Thyroid gland (tissue), 4 donors: ENCODE results near the gene SNX24. TPM values are rescaled to one million over a fixed set of nuclear protein-coding genes. Genes with fewer than 3 reads are reported as not detected.
A peak's percentile ranks its signal among the peaks of the same experiment; 100 is the strongest.

ENCODE experiments used
- DNase-seq, 2 donors: peaks; one replicate each; pipeline ENCODE4 v3.0.0-alpha.2; 2019
- H3K27ac ChIP-seq, 3 donors: fragments of 200-600 bp; sonication (generic); 1 replicate in 2 of 3; 2 replicates in 1 of 3; pipeline ENCODE4 v1.5.1; 2016 to 2019; ENCODE audit warnings: mild to moderate bottlenecking in 1 of 3, moderate library complexity in 1 of 3
- H3K27me3 ChIP-seq: fragments of 200-600 bp; sonication (generic); one replicate; pipeline ENCODE4 v1.5.1; 2019
- H3K36me3 ChIP-seq, 2 donors: fragments of 200-600 bp; sonication (generic); one replicate each; pipeline ENCODE4 v1.5.1; 2016 to 2019
- H3K4me1 ChIP-seq, 2 donors: fragments of 200-600 bp; sonication (generic); one replicate each; pipeline ENCODE4 v1.5.1; 2017 to 2019
- H3K4me3 ChIP-seq, 3 donors: fragments of 200-600 bp; sonication (generic); replicated peaks in 1 of 3; 1 replicate in 2 of 3; 2 replicates in 1 of 3; pipeline ENCODE4 v1.5.1; 2016; ENCODE audit warnings: mild to moderate bottlenecking in 1 of 3
- H3K9me3 ChIP-seq: fragments of 200-600 bp; sonication (generic); one replicate; pipeline ENCODE4 v1.5.1; 2017
- POLR2A ChIP-seq, 2 donors: fragments of 450-650 bp; IDR thresholded peaks; one replicate each; pipeline ENCODE4 v1.6.1; 2017; ENCODE audit warnings: antibody characterized with exemption in 2 of 2, mild to moderate bottlenecking in 2 of 2, moderate library complexity in 1 of 2
- WGBS, 2 donors: methylation state at CpG; one replicate each; pipeline ENCODE4 v1.1.5; 2017; 5-methylcytosine and 5-hydroxymethylcytosine counted together
- intact Hi-C: fragments of 100-400 bp; cut with DNase I; formaldehyde crosslinking; loops from one replicate; pipeline ENCODE4 v1.15.1; 2023
- total RNA-seq, 4 donors: library from RNA; depleted of rRNA; stranded (reverse); fragments of >200 nt; gene quantifications; one replicate each; pipeline ENCODE4 v1.2.3, GENCODE V29; 2016
- TF ChIP-seq, protein P1 (sequence below), 6 experiments: fragments of 200-600 bp in 3 of 6; fragments of 450-650 bp in 3 of 6; sonication (generic) in 3 of 6; IDR thresholded peaks; one replicate each; pipeline ENCODE4 v1.5.1; 2016 to 2019; ENCODE audit warnings: antibody characterized with exemption in 6 of 6, mild to moderate bottlenecking in 2 of 6, inconsistent platforms in 1 of 6, moderate library complexity in 1 of 6

SNX24 gene
- total RNA-seq, 4 donors from 2014 or later = 17.1 to 39.7 (median 33.1) TPM

DNA sequence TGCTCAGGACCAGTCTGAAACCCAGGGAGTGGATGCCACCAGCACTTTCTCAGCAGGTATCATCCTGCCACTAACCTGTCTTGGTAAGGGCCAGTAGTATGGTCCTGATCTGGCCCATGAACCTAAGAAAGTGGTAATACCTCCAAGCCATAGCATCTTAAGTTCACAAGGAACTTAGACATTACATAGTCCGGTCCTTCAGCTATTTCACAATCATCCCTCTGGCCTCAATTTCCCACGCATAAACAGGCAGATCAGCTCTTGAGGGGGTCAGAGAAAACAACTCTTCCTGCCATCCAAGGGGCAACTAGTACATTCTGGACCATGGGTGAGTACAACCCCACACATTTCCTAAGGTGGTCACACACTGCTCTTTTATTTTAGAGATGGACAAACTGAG lies 102.9 kb downstream of the SNX24 start:
- H3K9me3 ChIP-seq = no peaks in the 10 kb centered on the region
- H3K36me3 ChIP-seq = no peaks in the 10 kb centered on the region
- no peak overlapping the region for H3K27ac ChIP-seq
- H3K27me3 ChIP-seq = no peaks in the 10 kb centered on the region
- H3K4me3 ChIP-seq = no peak overlapping the region
- H3K4me1 ChIP-seq = peaks cover under 1 to 11% of the 10 kb centered on the region in 2 donors
- TF ChIP-seq, protein P1, sequence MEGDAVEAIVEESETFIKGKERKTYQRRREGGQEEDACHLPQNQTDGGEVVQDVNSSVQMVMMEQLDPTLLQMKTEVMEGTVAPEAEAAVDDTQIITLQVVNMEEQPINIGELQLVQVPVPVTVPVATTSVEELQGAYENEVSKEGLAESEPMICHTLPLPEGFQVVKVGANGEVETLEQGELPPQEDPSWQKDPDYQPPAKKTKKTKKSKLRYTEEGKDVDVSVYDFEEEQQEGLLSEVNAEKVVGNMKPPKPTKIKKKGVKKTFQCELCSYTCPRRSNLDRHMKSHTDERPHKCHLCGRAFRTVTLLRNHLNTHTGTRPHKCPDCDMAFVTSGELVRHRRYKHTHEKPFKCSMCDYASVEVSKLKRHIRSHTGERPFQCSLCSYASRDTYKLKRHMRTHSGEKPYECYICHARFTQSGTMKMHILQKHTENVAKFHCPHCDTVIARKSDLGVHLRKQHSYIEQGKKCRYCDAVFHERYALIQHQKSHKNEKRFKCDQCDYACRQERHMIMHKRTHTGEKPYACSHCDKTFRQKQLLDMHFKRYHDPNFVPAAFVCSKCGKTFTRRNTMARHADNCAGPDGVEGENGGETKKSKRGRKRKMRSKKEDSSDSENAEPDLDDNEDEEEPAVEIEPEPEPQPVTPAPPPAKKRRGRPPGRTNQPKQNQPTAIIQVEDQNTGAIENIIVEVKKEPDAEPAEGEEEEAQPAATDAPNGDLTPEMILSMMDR (IDR thresholded peaks at IDR 0.05) = no peak
- TF ChIP-seq POLR2A (IDR thresholded peaks at IDR 0.05) = no peak
- 92 to 95% methylated on average over 2 of the region's 2 CpGs for WGBS, 2 donors
- intact Hi-C loops = no loop called here
- no peak for DNase-seq

DNA sequence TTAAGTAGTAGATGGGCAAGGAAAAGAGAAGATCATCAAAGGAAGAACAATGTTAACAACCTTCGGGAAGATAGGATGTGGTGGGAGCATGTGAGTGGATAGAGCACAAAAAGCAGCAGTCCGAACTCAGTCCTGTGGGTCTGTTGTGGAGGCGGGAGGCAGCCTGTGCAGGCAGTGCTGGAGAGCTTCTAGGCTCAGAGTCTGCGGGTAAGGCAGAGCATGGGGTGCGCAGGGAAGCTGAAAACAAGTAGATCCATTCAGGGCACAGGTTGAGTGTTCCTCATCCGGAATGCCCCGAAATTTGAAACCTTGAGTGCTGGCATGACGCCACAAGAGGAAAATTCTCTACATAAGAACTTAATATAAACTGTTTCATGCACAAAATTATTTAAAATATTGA lies 106.2 kb downstream of the SNX24 start:
- TF ChIP-seq, protein P1 (IDR thresholded peaks at IDR 0.05) = no peak
- no peak for TF ChIP-seq POLR2A (IDR thresholded peaks at IDR 0.05)
- Histone ChIP-seq H3K9me3 (no peaks in the 10 kb centered on the region), H3K4me3 (no peak overlapping the region), H3K27me3 (no peaks in the 10 kb centered on the region), H3K4me1 (no peaks in the 10 kb centered on the region), H3K27ac (no peak overlapping the region), H3K36me3 (no peaks in the 10 kb centered on the region)
- intact Hi-C loops = no loop called here
- no peak for DNase-seq
- 82 to 89% methylated on average over 8 of the region's 8 CpGs for WGBS, 2 donors

DNA sequence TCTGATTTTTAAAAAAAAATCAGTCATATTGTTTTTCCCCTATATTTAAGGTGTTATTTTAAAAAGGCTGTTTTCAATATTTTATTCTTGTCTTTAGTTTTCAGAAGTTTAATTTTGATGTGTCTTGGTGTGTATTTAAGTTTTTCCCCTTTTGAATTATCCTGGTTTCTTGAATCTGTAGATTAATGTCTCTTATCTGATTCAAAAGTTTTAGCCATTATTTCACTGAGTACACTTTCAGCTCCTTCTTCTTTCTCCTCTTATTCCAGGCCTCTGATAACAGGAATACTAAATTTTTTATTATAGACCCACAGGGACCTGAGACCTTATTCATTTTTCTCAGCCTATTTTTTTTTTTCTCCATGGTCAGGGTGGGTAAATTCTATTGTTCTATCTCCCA lies 109.3 kb downstream of the SNX24 start:
- Histone ChIP-seq H3K27me3 (no peaks in the 10 kb centered on the region), H3K4me1 (peaks cover 4 to 5% of the 10 kb centered on the region in 2 donors), H3K4me3 (no peak overlapping the region), H3K27ac (no peak overlapping the region), H3K36me3 (no peaks in the 10 kb centered on the region), H3K9me3 (no peaks in the 10 kb centered on the region)
- intact Hi-C loops = no loop called here
- no peak for DNase-seq
- TF ChIP-seq POLR2A (IDR thresholded peaks at IDR 0.05) = no peak
- TF ChIP-seq, protein P1 (IDR thresholded peaks at IDR 0.05) = no peak

DNA sequence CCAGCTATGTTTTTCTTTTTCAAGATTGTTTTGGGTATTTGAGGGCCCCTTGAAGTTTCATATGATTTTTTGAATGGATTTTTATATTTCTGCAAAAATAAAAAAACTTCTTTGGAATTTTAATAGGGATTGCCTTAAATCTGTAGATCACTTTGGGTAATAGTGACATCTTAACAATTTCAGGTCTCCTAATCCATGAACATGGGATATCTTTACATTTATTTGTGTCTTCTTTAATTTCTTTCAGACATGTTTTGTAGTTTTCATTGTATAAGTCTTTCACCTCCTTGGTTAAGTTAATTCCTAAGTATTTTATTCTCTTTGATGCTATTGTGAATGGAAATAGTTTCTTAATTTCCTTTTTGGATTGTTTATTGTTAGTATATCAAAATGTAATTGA lies 112.0 kb downstream of the SNX24 start:
- Histone ChIP-seq H3K36me3 (no peaks in the 10 kb centered on the region), H3K9me3 (no peaks in the 10 kb centered on the region), H3K4me3 (no peak overlapping the region), H3K27ac (no peak overlapping the region), H3K4me1 (peaks cover 4 to 13% of the 10 kb centered on the region in 2 donors), H3K27me3 (no peaks in the 10 kb centered on the region)
- no peak for TF ChIP-seq POLR2A (IDR thresholded peaks at IDR 0.05)
- TF ChIP-seq, protein P1 (IDR thresholded peaks at IDR 0.05) = no peak
- intact Hi-C loops = no loop called here
- no peak for DNase-seq

DNA sequence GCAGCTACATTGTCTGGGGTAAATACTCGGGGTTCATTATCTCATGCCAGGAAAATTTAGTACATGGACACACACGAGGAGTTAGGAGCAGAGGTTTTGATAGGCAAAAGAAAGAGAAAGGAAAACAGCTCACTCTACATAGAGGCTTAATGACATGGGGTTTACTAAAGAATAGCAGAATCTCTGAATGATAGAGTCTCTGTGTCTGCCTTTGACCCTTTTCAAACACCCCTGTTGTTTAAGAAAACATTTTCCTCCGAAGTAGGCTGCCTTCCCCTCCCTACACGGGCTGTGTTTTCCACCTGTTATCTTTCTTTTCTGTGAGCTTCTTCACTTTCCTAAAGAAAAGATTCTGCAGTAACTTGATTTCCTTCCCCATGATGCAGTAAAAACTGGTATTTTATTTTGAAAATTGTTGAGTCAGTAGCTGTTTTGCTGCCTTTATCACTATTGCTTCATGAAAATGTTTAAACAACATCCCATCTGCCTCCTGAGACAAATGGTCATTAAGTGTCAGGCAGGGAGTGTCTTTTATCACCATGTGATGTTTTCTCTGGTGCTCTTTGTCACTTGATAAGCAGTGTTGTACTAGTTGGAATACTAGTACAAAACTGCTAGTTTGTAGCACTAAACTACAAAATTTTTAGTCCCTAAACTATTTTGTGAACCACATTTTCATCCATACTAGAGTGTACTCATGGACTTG lies 114.5 kb downstream of the SNX24 start:
- Histone ChIP-seq H3K9me3 (no peaks in the 10 kb centered on the region), H3K36me3 (no peaks in the 10 kb centered on the region), H3K27me3 (no peaks in the 10 kb centered on the region), H3K4me1 (peaks cover 4 to 16% of the 10 kb centered on the region in 2 donors), H3K4me3 (no peak overlapping the region), H3K27ac (peak overlapping the region; percentile 2 to 62 (median 33))
- intact Hi-C loops = no loop called here
- WGBS, 2 donors = 18 to 31% methylated on average over 4 of the region's 4 CpGs
- TF ChIP-seq, protein P1 (IDR thresholded peaks at IDR 0.05) = no peak
- TF ChIP-seq POLR2A (IDR thresholded peaks at IDR 0.05) = no peak
- no peak for DNase-seq
